Karpas-422 (cell line): ENCODE results near the gene MEX3A. TPM values are rescaled to one million over a fixed set of nuclear protein-coding genes. Genes with fewer than 3 reads are reported as not detected.

Experiments used
- DNase-seq: peaks from one replicate; pipeline ENCODE4 v3.0.0-alpha.2; 2015
- H2AFZ ChIP-seq: fragments of 200-600 bp; sonication (generic); 2 replicates; pipeline ENCODE4 v1.6.1; 2014; ENCODE audit warnings: antibody characterized with exemption, low read length, mixed read lengths
- H3K27ac ChIP-seq: fragments of 200-600 bp; sonication (generic); 2 replicates; pipeline ENCODE4 v1.5.1; 2014; ENCODE audit warnings: mild to moderate bottlenecking, low read length, moderate library complexity
- H3K27me3 ChIP-seq: fragments of 200-600 bp; sonication (generic); 2 replicates; pipeline ENCODE4 v1.6.1; 2014; ENCODE audit warnings: low read length, mixed read lengths
- H3K36me3 ChIP-seq: fragments of 200-600 bp; sonication (generic); 2 replicates; pipeline ENCODE4 v1.6.1; 2014; ENCODE audit warnings: low read length, mixed read lengths; ENCODE audit not compliant: insufficient read depth
- H3K4me1 ChIP-seq: fragments of 200-600 bp; sonication (generic); 2 replicates; pipeline ENCODE4 v1.6.1; 2014; ENCODE audit warnings: mild to moderate bottlenecking, low read length, mixed read lengths
- H3K4me2 ChIP-seq: fragments of 200-600 bp; sonication (generic); 2 replicates; pipeline ENCODE4 v1.6.1; 2014; ENCODE audit warnings: low read length, low read depth, mild to moderate bottlenecking; ENCODE audit not compliant: poor library complexity, severe bottlenecking
- H3K4me3 ChIP-seq: fragments of 200-600 bp; sonication (generic); 2 replicates; pipeline ENCODE4 v1.5.1; 2014; ENCODE audit warnings: mild to moderate bottlenecking, antibody characterized with exemption, low read length, mixed read lengths
- H3K79me2 ChIP-seq: fragments of 200-600 bp; sonication (generic); 2 replicates; pipeline ENCODE4 v1.6.1; 2014; ENCODE audit warnings: mild to moderate bottlenecking, low read length, mixed read lengths
- H3K9ac ChIP-seq: fragments of 200-600 bp; sonication (generic); 2 replicates; pipeline ENCODE4 v1.6.0; 2014; ENCODE audit warnings: low read length
- H3K9me2 ChIP-seq: fragments of 200-600 bp; sonication (generic), shearing (Covaris generic); replicated peaks from 2 replicates; pipeline ENCODE4 v1.6.0; 2014; ENCODE audit warnings: mild to moderate bottlenecking, low read length, moderate library complexity; ENCODE audit not compliant: insufficient read depth
- H3K9me3 ChIP-seq: fragments of 300-700, 200-600 bp; sonication (generic); 2 replicates; pipeline ENCODE4 v1.6.1; 2014; ENCODE audit warnings: low read length, mixed read lengths
- H4K20me1 ChIP-seq: fragments of 200-600 bp; sonication (generic); 2 replicates; pipeline ENCODE4 v1.6.1; 2014; ENCODE audit warnings: mild to moderate bottlenecking, antibody characterized with exemption, low read length, low read depth; ENCODE audit not compliant: insufficient read depth
- total RNA-seq: library from RNA; depleted of rRNA; stranded (reverse); fragments of >200 nt; shearing (Covaris generic); gene quantifications from 2 replicates; pipeline ENCODE4 v1.2.3, GENCODE V29; 2014; ENCODE audit warnings: low replicate concordance

MEX3A gene
- total RNA-seq, 1 experiment from 2014 or later: 2.3 TPM

DNA sequence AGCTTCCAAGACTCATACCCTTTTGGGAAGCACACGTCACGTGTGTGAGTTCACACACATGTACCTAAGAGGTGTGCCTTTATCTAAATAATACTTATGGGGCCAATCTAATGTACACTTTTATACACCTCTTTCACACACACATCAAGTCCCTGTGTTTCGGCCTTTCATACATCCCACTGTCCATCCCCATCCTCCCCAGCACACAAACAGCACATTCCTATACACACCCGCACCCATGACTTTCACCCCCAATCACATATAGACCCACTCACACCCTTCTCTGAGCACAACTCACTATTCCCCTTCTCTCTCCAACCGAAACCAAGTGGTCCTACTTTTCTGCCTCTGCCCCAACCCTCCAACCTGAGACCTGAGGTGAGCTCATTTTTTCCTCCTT lies 3.5 kb downstream of the MEX3A start:
- Histone ChIP-seq H3K4me1 (peaks cover 37% of the 10 kb centered on the region), H3K79me2 (no peaks in the 10 kb centered on the region), H3K27me3 (no peaks in the 10 kb centered on the region), H3K4me2 (no peak overlapping the region), H3K36me3 (no peaks in the 10 kb centered on the region), H3K9me3 (no peaks in the 10 kb centered on the region), H4K20me1 (no peaks in the 10 kb centered on the region), H3K9me2 (no peaks in the 10 kb centered on the region), H3K27ac (no peak overlapping the region), H2AFZ (no peak overlapping the region), H3K4me3 (no peak overlapping the region), H3K9ac (no peak overlapping the region)
- no peak for DNase-seq

DNA sequence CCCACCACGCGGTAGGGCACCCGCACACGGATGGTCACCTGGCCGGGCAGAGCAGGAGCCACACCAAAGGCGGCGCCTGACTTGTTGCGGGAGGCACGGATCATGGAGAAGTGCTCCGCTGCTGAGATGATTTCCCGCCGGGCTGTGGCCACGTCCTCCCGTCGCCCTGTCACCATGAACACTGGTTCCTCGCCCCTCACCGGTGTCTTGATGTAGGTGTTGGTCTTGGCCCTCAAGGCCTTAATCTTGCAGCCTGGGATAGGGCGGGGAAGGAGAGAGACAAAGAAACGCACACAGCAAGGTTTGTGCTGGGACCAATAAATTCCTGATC lies 4.9 kb downstream of the MEX3A start:
- H2AFZ ChIP-seq: no peak overlapping the region
- H3K27me3 ChIP-seq: no peaks in the 10 kb centered on the region
- no peaks in the 10 kb centered on the region for H3K79me2 ChIP-seq
- peaks cover 28% of the 10 kb centered on the region for H3K4me1 ChIP-seq
- no peaks in the 10 kb centered on the region for H4K20me1 ChIP-seq
- H3K36me3 ChIP-seq: no peaks in the 10 kb centered on the region
- no peak overlapping the region for H3K4me2 ChIP-seq
- no peak for DNase-seq
- H3K27ac ChIP-seq: no peak overlapping the region
- no peak overlapping the region for H3K9ac ChIP-seq
- H3K9me2 ChIP-seq: no peaks in the 10 kb centered on the region
- no peaks in the 10 kb centered on the region for H3K9me3 ChIP-seq
- no peak overlapping the region for H3K4me3 ChIP-seq

DNA sequence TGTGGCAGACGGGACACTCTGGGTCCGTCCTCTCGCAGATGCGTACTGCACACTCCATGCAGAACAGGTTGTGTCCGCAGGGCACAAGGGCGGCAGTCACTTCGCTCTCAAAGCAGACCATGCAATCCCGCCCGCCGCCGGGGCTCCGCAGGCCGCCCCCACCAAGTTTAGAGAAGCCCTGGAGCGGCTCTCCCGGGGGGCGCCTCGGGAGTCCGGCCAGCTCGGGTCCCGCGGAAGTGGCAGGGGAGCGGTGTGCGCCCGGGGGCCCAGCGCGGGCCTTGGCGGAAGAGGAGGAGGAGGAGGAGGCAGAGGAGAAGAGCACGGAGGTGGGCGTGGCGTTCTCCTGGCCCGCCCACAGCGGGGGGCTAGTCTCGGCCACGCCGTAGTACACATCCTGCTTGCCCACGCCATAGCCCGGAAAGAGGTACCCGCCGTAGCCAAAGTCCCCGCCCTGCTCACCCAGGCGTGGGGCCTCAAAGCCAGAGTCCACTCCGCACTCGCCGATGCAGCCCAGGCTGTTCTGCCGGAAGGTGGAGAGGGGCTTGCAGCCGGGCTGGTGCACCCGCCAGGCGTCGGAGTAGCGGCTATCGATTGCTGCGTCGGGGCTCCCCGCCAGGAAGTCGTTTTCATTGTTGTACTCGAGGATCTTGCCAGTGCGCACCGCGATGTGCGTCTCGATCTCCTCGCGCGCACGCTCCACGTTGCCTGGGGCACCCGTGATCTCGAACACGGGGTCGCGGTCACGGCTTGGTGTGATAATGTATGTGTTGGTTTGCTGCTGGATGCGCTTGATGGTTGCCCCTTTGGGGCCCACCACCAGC lies 5.4 kb downstream of the MEX3A start:
- H3K36me3 ChIP-seq: no peaks in the 10 kb centered on the region
- peak; percentile 93 for DNase-seq
- no peaks in the 10 kb centered on the region for H4K20me1 ChIP-seq
- H3K79me2 ChIP-seq: no peaks in the 10 kb centered on the region
- H3K4me1 ChIP-seq: peaks cover 24% of the 10 kb centered on the region
- H3K27me3 ChIP-seq: no peaks in the 10 kb centered on the region
- no peak overlapping the region for H3K27ac ChIP-seq
- H3K4me2 ChIP-seq: peak overlapping the region; percentile 93
- H3K9me3 ChIP-seq: no peaks in the 10 kb centered on the region
- H3K4me3 ChIP-seq: peak overlapping the region; percentile 79
- no peaks in the 10 kb centered on the region for H3K9me2 ChIP-seq
- peak overlapping the region; percentile 74 for H2AFZ ChIP-seq
- H3K9ac ChIP-seq: peak overlapping the region; percentile 78

- Histone ChIP-seq H3K4me1 (peaks cover 18% of the 10 kb centered on the region), H3K9me2 (no peaks in the 10 kb centered on the region), H3K36me3 (no peaks in the 10 kb centered on the region), H4K20me1 (no peaks in the 10 kb centered on the region), H3K9ac (peak overlapping the region; percentile 78), H3K27me3 (no peaks in the 10 kb centered on the region), H3K9me3 (no peaks in the 10 kb centered on the region), H3K79me2 (no peaks in the 10 kb centered on the region), H3K4me2 (peak overlapping the region; percentile 93), H3K27ac (no peak overlapping the region), H2AFZ (peak overlapping the region; percentile 74; the same call in 1 of the 2 replicates), H3K4me3 (peak overlapping the region; percentile 79)
- no peak for DNase-seq
Observed at GRCh38 chr1:156075775-156076204, 6.5 kb downstream of the MEX3A start.

DNA sequence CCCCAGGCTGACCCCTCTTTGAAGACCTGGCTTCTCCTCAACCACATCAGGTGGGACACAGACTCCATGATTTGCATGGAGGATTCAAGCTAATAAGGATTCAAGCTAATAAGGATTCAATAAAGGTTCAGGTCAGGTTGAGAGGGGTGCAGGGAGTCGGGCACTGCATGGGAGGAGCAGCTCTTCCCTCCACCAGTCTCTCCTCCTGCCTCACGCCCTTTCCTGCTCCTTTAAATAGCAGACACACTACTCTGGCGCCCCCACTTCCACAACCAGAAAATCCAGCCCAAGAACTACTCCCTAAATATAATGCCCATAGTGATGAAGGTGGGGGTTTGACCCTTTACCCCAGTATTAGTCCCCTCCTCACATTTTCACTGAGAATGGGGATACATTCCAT lies 7.1 kb downstream of the MEX3A start:
- H3K9me2 ChIP-seq: no peaks in the 10 kb centered on the region
- H3K79me2 ChIP-seq: no peaks in the 10 kb centered on the region
- no peaks in the 10 kb centered on the region for H3K9me3 ChIP-seq
- no peak overlapping the region for H3K27ac ChIP-seq
- peak overlapping the region; percentile 78 for H3K9ac ChIP-seq
- peak overlapping the region; percentile 79 for H3K4me3 ChIP-seq
- no peak for DNase-seq
- no peaks in the 10 kb centered on the region for H3K36me3 ChIP-seq
- H3K27me3 ChIP-seq: no peaks in the 10 kb centered on the region
- H3K4me1 ChIP-seq: peaks cover 17% of the 10 kb centered on the region
- H2AFZ ChIP-seq: no peak overlapping the region
- H3K4me2 ChIP-seq: peak overlapping the region; percentile 93
- H4K20me1 ChIP-seq: no peaks in the 10 kb centered on the region

- no peak for DNase-seq
- H3K4me2 ChIP-seq: no peak overlapping the region
Observed at GRCh38 chr1:156074661-156075060, 7.6 kb downstream of the MEX3A start.

GRCh38 chr1:156073740-156074139 lies 8.5 kb downstream of the MEX3A start:
- Histone ChIP-seq H3K4me1 (peaks cover 17% of the 10 kb centered on the region), H3K36me3 (no peaks in the 10 kb centered on the region), H2AFZ (no peak overlapping the region), H3K27me3 (no peaks in the 10 kb centered on the region), H3K4me3 (no peak overlapping the region), H4K20me1 (no peaks in the 10 kb centered on the region), H3K4me2 (no peak overlapping the region), H3K79me2 (no peaks in the 10 kb centered on the region), H3K9me2 (no peaks in the 10 kb centered on the region), H3K9me3 (no peaks in the 10 kb centered on the region), H3K9ac (no peak overlapping the region), H3K27ac (no peak overlapping the region)
- DNase-seq: no peak

More at GRCh38 chr1:156074661-156075060, 7.6 kb downstream of the MEX3A start:
- Histone ChIP-seq H3K36me3 (no peaks in the 10 kb centered on the region), H3K9me3 (no peaks in the 10 kb centered on the region), H3K4me3 (no peak overlapping the region), H2AFZ (no peak overlapping the region), H3K79me2 (no peaks in the 10 kb centered on the region), H3K27me3 (no peaks in the 10 kb centered on the region), H3K9ac (no peak overlapping the region), H3K9me2 (no peaks in the 10 kb centered on the region), H3K27ac (no peak overlapping the region), H3K4me1 (peaks cover 17% of the 10 kb centered on the region), H4K20me1 (no peaks in the 10 kb centered on the region)

- no peaks in the 10 kb centered on the region for H3K36me3 ChIP-seq
- no peaks in the 10 kb centered on the region for H4K20me1 ChIP-seq
- H3K4me2 ChIP-seq: no peak overlapping the region
- no peaks in the 10 kb centered on the region for H3K27me3 ChIP-seq
- peaks cover 17% of the 10 kb centered on the region for H3K4me1 ChIP-seq
- DNase-seq: no peak
- no peak overlapping the region for H3K4me3 ChIP-seq
- H2AFZ ChIP-seq: no peak overlapping the region
- H3K9me3 ChIP-seq: no peaks in the 10 kb centered on the region
- no peak overlapping the region for H3K27ac ChIP-seq
- no peaks in the 10 kb centered on the region for H3K79me2 ChIP-seq
- H3K9me2 ChIP-seq: no peaks in the 10 kb centered on the region
- H3K9ac ChIP-seq: no peak overlapping the region
Observed at GRCh38 chr1:156073110-156073687, 9.1 kb downstream of the MEX3A start.
